ENCODE data around the gene PAPOLA. TPM values are rescaled to one million over a fixed set of nuclear protein-coding genes. Genes with fewer than 3 reads are reported as not detected.

Gene PAPOLA
- total and polyA plus RNA-seq, 9 of the 15 experiments (the other 6 are each of a cell fraction or from before 2014, with no cell fraction given), result 51.1 to 199 (median 95.8) TPM

DNA sequence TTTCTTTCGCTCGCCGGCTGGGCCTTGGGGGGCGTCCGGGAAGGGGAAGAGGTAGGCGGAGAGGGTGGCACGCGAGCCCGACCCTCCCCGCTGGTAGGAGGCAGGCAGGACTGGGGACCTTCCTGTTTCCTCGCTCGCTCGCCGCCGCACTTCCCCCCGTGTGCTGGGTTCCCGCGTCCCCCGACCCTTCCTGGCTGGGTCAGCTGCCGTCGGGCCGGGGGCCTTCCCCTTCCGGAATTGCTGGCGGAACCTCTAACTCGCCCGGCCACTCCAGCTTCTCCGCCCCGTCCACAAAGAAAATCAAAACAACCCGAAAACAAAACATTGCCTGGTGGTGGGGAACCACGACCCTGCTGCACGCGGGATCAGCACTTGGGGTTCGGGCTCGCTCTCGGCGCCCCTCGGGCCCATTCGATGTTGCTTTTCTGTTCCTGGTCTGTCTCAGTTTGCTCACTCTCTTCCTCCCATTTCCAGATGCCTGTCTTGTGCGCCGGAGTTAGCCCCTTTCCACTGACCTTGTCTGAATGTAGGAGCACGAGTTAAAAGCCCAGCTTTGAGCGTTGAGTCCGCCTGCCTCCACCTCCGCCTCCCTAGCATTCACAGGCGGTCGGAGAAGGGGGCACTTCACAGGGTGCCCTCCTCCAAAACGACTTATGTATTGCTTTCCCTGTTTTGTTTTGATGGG is 581 bp downstream of the PAPOLA start (continued):
- TF ChIP-seq SIN3A (IDR thresholded peaks at IDR 0.05; ENCODE audit: borderline replicate concordance in 2 of 2, control insufficient read depth in 1 of 2, low read depth in 2 of 2, low read length in 2 of 2), result 0 out of 4 replicates have a peak, but pooled peaks of 1 of the 2 experiments have one; percentile 34
- TF ChIP-seq, protein P1, sequence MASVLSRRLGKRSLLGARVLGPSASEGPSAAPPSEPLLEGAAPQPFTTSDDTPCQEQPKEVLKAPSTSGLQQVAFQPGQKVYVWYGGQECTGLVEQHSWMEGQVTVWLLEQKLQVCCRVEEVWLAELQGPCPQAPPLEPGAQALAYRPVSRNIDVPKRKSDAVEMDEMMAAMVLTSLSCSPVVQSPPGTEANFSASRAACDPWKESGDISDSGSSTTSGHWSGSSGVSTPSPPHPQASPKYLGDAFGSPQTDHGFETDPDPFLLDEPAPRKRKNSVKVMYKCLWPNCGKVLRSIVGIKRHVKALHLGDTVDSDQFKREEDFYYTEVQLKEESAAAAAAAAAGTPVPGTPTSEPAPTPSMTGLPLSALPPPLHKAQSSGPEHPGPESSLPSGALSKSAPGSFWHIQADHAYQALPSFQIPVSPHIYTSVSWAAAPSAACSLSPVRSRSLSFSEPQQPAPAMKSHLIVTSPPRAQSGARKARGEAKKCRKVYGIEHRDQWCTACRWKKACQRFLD (CRISPR knock-in tag; IDR thresholded peaks at IDR 0.05), result no peak
- TF ChIP-seq, protein P2, sequence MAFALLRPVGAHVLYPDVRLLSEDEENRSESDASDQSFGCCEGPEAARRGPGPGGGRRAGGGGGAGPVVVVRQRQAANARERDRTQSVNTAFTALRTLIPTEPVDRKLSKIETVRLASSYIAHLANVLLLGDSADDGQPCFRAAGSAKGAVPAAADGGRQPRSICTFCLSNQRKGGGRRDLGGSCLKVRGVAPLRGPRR (CRISPR knock-in tag; IDR thresholded peaks at IDR 0.05), result no peak
- TF ChIP-seq BRD4 (IDR thresholded peaks at IDR 0.05), result no peak
- TF ChIP-seq CREB1 (IDR thresholded peaks at IDR 0.05), result no peak
- TF ChIP-seq CREB1 (CRISPR knock-in tag; IDR thresholded peaks at IDR 0.05), result no peak
- no peak for TF ChIP-seq HNRNPUL1 (IDR thresholded peaks at IDR 0.05; ENCODE audit: low read length)
- TF ChIP-seq ZNF707 (CRISPR knock-in tag; conservative IDR thresholded peaks at IDR 0.05), result no peak
- TF ChIP-seq CBFA2T2 (conservative IDR thresholded peaks at IDR 0.05), result no peak
- TF ChIP-seq, protein P3, sequence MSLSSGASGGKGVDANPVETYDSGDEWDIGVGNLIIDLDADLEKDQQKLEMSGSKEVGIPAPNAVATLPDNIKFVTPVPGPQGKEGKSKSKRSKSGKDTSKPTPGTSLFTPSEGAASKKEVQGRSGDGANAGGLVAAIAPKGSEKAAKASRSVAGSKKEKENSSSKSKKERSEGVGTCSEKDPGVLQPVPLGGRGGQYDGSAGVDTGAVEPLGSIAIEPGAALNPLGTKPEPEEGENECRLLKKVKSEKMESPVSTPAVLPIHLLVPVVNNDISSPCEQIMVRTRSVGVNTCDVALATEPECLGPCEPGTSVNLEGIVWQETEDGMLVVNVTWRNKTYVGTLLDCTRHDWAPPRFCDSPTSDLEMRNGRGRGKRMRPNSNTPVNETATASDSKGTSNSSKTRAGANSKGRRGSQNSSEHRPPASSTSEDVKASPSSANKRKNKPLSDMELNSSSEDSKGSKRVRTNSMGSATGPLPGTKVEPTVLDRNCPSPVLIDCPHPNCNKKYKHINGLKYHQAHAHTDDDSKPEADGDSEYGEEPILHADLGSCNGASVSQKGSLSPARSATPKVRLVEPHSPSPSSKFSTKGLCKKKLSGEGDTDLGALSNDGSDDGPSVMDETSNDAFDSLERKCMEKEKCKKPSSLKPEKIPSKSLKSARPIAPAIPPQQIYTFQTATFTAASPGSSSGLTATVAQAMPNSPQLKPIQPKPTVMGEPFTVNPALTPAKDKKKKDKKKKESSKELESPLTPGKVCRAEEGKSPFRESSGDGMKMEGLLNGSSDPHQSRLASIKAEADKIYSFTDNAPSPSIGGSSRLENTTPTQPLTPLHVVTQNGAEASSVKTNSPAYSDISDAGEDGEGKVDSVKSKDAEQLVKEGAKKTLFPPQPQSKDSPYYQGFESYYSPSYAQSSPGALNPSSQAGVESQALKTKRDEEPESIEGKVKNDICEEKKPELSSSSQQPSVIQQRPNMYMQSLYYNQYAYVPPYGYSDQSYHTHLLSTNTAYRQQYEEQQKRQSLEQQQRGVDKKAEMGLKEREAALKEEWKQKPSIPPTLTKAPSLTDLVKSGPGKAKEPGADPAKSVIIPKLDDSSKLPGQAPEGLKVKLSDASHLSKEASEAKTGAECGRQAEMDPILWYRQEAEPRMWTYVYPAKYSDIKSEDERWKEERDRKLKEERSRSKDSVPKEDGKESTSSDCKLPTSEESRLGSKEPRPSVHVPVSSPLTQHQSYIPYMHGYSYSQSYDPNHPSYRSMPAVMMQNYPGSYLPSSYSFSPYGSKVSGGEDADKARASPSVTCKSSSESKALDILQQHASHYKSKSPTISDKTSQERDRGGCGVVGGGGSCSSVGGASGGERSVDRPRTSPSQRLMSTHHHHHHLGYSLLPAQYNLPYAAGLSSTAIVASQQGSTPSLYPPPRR (CRISPR knock-in tag; IDR thresholded peaks at IDR 0.05; ENCODE audit: borderline replicate concordance), result no peak
- TF ChIP-seq SOX6 (IDR thresholded peaks at IDR 0.05), result no peak
- no peak for TF ChIP-seq IRF2 (CRISPR knock-in tag; IDR thresholded peaks at IDR 0.05)
- no peak for TF ChIP-seq KLF1 (tag; IDR thresholded peaks at IDR 0.05)
- no peak for TF ChIP-seq KDM5B (IDR thresholded peaks at IDR 0.05; ENCODE audit: insufficient replicate concordance, low read depth, low read length)
- TF ChIP-seq CBX1 (IDR thresholded peaks at IDR 0.05; ENCODE audit: low read depth), result no peak
- no peak for TF ChIP-seq E2F4 (CRISPR knock-in tag; IDR thresholded peaks at IDR 0.05; ENCODE audit: low read depth)
- peak; percentile 6; the same call in 1 of the 2 replicates for TF ChIP-seq NFIC (IDR thresholded peaks at IDR 0.05)
- TF ChIP-seq EGR1 (conservative IDR thresholded peaks at IDR 0.05), result no peak
- TF ChIP-seq MAFG (tag; conservative IDR thresholded peaks at IDR 0.05), result no peak
- no peak for TF ChIP-seq ZNF507 (tag; conservative IDR thresholded peaks at IDR 0.05)
- TF ChIP-seq MYC (IDR thresholded peaks at IDR 0.05; ENCODE audit: low read depth, low read length), result no peak
- no peak for TF ChIP-seq MYC (CRISPR knock-in tag; IDR thresholded peaks at IDR 0.05; ENCODE audit: borderline replicate concordance, low read depth)

Measured in K562 (cell line).